RWPE1 (cell line): ENCODE data around the gene PTPN5.

ENCODE experiments used
- CTCF ChIA-PET: fragments of 350-600 bp; sonication (Branson Sonifier 250); formaldehyde crosslinking; extraction: SDS; loops from one replicate; lab custom pipeline; 2021; lab: Yijun Ruan, JAX
- POLR2A ChIA-PET: fragments of 400-600 bp; formaldehyde crosslinking; extraction: SDS; loops from one replicate; lab custom pipeline; 2020; ENCODE audit warnings: antibody characterized with exemption; ENCODE audit not compliant: low non-redundant PET; lab: Yijun Ruan, JAX
- DNase-seq: peaks from one replicate; pipeline ENCODE4 v3.0.0; 2012; ENCODE audit warnings: low spot score
- H3K27ac ChIP-seq: fragments of 450-650 bp; 2 replicates; pipeline ENCODE4 v1.5.1; 2017
- CTCF ChIP-seq: fragments of 450-650 bp; conservative IDR thresholded peaks from 2 replicates; pipeline ENCODE4 v1.5.1; 2017; ENCODE audit warnings: low read depth, mild to moderate bottlenecking

The PTPN5 gene

DNA sequence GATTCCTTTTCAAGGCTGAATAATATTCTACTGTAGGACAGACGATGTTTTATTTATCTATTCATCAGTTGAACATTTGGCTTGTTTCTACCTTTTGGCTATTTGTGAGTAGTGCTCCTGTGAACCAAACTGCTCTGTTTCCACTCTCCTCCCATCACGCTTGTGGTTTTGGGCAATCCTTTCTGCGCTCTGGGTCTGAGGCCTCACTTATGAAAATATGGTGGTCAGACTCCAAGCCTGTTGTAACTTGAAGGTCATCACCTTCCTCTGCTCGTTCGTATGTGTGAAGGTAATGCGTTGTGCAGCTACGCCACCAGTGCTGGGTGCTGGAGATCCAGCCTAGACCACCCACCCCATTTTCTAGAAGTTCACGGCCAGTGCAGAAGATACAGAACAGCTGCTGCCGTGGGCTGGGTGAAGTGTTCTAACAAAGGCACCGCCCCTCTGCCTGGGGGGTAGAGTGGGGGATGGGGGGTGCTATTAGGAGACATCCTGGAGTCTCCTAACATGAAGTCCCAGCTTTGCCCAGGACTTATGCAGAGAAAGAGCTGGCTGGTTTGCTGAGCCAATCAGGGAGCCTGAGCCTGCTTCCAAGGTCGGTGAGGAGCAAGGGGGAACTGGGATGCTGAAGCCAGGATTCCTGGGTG is 21.0 kb downstream of the PTPN5 start:
- CTCF ChIA-PET: no interaction called here

DNA sequence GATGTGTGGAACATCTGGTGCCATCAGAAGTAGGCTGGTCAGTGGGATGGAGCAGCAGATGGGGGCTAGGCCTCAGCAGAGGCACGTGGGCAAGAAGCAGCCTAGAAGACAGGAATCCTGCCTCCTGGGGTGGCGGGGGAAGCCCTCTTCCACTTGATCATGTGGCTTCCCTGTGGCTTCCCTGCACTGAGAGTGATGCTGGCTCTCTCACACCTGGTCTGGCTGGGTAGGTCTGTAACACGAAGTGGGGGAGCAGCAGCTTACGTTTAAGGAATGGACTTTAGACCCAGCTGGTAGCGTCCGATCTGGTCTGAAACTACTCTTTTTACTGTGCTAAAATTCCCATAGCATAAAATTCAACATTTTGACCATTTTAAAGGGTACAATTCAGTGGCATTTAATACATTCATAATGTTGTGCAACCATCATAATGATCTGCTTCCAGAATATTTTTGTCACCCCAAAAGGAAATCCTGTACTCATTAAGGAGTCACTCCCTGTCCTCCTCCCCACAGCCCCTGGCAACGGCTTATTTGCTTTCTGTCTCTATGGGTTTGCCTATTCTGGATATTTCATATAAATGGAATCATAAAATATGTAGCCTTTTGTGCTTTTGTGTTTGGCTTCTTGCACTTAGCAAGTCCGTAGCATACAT is 21.7 kb downstream of the PTPN5 start:
- ChIA-PET CTCF (no interaction called here), POLR2A (no interaction called here)
- H3K27ac ChIP-seq: no peak overlapping the region
- DNase-seq: no peak
- no peak for TF ChIP-seq CTCF

More for the DNA sequence above, 21.0 kb downstream of the PTPN5 start:
- no peak overlapping the region for H3K27ac ChIP-seq
- TF ChIP-seq CTCF: no peak
- POLR2A ChIA-PET: no interaction called here
- DNase-seq: no peak

DNA sequence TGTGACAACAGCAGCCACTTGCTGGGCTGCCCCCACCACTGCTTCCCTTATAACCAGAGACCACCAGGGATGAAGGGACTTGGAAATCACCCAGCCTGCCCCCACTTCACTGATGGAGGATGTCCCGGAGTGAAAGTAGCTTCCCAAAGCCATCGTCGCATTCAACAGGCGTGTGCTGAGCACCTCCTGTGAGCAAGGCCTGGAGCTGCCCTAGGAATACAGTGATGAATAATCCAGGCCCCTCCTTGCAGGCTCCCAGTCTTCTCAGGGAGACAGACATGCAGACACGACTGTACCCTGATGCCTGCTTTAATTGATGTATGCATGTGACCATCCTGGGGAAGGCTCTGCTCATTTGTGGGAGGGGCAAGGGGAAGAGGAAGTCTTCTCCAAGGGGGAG is 22.6 kb downstream of the PTPN5 start:
- DNase-seq: no peak
- POLR2A ChIA-PET: no interaction called here
- no peak overlapping the region for H3K27ac ChIP-seq
- TF ChIP-seq CTCF: no peak
- CTCF ChIA-PET: no interaction called here

DNA sequence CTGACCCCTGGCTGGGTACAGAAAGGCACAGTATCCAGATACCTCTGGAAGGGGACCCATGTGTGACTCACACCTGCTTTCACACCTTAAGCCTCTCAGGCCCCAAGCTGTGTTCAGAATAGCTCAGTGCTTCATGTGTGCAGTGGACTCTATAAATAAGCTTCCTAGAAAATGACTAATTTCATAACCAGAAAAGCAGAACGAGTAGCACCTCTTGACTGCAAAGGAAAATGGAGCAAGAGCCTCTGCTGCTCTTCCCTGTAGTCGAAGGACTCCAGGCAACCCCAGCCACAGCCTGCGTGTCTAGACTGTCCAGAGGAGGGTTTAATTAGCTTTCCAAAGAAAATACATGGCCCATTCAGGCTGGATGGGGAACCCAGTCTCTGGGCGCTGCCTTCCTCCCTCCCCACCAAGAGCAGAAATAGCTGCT is 23.1 kb downstream of the PTPN5 start:
- no peak for TF ChIP-seq CTCF
- H3K27ac ChIP-seq: no peak overlapping the region
- DNase-seq: no peak
- ChIA-PET POLR2A (no interaction called here), CTCF (interaction anchor here (0.6 to 0.7 kb wide), 3 partner anchors 9 to 1169 kb away, joined by 3 to 6 read pairs (median 3); no protein-coding TSS in a partner anchor)

DNA sequence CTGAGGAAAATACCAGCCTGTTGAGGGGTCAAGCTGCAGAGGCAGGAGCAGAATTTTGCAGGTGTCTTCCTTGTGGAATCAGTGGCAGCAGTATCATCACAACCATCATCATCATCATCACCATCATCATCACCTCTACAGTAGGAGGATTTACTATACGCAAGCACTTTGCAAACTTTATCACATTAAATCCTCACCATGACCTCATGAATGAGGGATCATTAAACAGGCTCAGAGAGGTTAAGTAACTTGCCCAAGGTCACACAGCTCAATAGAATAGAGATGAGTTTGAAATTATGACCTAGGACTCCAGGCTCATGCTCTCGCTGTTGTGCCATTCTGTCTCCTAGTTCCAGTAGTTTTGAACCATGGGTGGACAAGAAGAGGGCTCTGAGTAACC is 25.6 kb downstream of the PTPN5 start:
- ChIA-PET POLR2A (no interaction called here), CTCF (no interaction called here)
- no peak for DNase-seq
- no peak for TF ChIP-seq CTCF
- no peak overlapping the region for H3K27ac ChIP-seq

DNA sequence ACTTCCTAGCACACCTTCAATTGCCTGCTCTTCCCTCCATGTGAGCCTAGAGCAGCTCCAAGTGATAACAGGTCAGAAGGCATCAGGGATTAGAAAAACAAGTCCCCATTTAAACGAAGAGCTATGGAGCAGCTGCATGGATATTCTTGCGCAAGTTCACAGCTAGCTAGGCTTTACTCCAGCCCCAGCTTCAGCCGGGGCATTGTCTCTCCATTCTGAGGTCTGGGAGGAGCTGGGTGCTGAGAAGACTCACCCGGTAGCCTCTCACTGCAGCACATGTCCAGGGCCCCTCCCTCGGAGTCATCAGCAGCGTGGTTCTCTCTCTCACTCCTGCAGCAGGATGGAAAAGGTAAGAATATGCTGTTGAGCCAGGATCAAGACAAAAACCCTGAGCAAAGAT is 26.0 kb downstream of the PTPN5 start:
- CTCF ChIA-PET: no interaction called here
- H3K27ac ChIP-seq: no peak overlapping the region
- POLR2A ChIA-PET: no interaction called here
- DNase-seq: no peak
- no peak for TF ChIP-seq CTCF
